HG03558 (cell line): ENCODE results near the gene SLC9A3.

Source experiments
- ATAC-seq: cut with Tn5 transposase; IDR thresholded peaks from one replicate; pipeline ENCODE4 v1.9.1; 2021; ENCODE audit warnings: moderate number of reproducible peaks; ENCODE audit not compliant: unreplicated experiment; ENCODE audit errors: extremely low read depth

Gene SLC9A3

GRCh38 chr5:540071-540905 lies 16.0 kb upstream of the SLC9A3 start:
- ATAC-seq = no peak

- no peak for ATAC-seq
Measured at GRCh38 chr5:539469-540070, 15.3 kb upstream of the SLC9A3 start.

- no peak for ATAC-seq
Measured at GRCh38 chr5:538801-539468, 14.7 kb upstream of the SLC9A3 start.

GRCh38 chr5:538271-538771 lies 14.1 kb upstream of the SLC9A3 start:
- no peak for ATAC-seq

- no peak for ATAC-seq
Measured at GRCh38 chr5:537621-538071, 13.4 kb upstream of the SLC9A3 start.

- no peak for ATAC-seq
Measured at GRCh38 chr5:537098-537497, 12.8 kb upstream of the SLC9A3 start.

- no peak for ATAC-seq
Measured at GRCh38 chr5:535846-536698, 11.8 kb upstream of the SLC9A3 start.

- ATAC-seq = no peak
Measured at GRCh38 chr5:534743-535671, 10.8 kb upstream of the SLC9A3 start.

- no peak for ATAC-seq
Measured at GRCh38 chr5:533955-534742, 9.9 kb upstream of the SLC9A3 start.

GRCh38 chr5:533243-533954 lies 9.2 kb upstream of the SLC9A3 start:
- ATAC-seq = no peak

GRCh38 chr5:532521-533242 lies 8.4 kb upstream of the SLC9A3 start:
- no peak for ATAC-seq

- no peak for ATAC-seq
Measured at GRCh38 chr5:531749-532315, 7.6 kb upstream of the SLC9A3 start.

- no peak for ATAC-seq
Measured at GRCh38 chr5:531101-531748, 7.0 kb upstream of the SLC9A3 start.

- ATAC-seq = no peak
Measured at GRCh38 chr5:530001-530955, 6.0 kb upstream of the SLC9A3 start.
